ENCODE results near the gene GPALPP1.
"Not testable (repeated sequence)": the region's sequence is repeated elsewhere in the genome, so short reads cannot be mapped to it uniquely, and the experiment has no call there.

The GPALPP1 gene

DNA sequence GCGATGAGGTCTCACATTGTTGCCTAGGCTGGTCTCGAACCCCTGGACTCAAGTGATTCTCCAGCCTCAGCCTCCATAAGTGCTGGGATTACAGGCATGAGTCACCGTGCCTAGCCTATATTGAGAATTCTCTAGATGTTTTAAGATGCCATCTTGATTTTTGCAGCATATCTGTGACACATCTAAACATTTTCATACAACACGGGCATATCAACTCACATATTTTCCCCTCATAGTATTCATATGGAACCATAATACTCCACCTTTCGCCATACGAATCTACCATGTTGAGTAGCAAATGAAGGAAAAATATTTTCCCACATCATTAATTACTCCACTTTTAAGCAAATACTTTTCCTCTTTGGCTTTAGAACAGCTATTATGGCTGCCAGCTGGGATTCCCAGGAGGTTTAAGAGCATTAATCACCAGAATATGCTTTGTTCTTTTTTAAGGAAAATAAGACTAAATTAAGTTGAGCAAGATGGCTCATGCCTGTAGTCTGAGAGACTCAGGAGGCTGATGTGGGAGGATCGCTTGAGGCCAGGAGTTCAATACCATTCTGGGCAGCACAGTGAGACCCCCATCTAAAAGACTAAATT lies 74.0 kb downstream of the GPALPP1 start:
- no peak for DNase-seq (ENCODE audit: low spot score)

DNA sequence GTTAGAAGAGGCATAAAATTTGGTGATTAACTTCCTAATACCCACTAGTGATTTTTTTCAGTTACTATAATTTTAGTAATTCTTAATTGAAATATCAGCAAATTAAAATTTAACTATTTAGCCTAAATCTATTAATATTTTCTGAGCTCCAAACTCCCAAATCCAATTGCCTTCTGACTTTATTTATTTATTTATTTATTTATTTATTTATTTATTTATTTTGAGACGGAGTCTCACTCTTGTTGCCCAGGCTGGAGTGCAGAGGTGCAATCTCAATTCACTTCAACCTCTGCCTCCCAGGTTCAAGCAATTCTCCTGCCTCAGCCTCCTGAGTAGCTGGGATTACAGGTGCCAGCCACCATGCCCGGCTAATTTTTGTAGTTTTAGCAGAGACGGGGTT lies 74.6 kb downstream of the GPALPP1 start:
- DNase-seq (ENCODE audit: low spot score): not testable (repeated sequence)

DNA sequence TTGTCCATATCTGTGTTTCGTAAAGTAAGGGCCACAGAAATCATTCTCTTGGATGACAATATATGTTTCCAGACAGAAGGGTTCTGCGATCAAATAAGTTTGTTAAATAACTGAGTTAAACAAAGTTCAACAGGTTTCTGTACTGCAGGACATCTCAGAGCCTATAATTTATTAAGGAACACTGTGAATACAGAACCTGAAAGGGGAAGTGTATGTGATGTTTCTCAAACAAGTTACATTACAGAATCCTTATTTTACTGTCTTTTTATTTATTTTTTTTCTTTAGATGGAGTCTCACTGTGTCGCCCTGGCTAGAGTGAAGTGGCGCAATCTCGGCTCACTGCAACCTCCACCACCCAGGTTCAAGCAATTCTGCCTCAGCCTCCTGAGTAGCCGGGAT lies 75.6 kb downstream of the GPALPP1 start:
- no peak for DNase-seq (ENCODE audit: low spot score)

- no peak for DNase-seq (ENCODE audit: low spot score)
Observed at GRCh38 chr13:45068036-45069001, 79.0 kb downstream of the GPALPP1 start.

DNA sequence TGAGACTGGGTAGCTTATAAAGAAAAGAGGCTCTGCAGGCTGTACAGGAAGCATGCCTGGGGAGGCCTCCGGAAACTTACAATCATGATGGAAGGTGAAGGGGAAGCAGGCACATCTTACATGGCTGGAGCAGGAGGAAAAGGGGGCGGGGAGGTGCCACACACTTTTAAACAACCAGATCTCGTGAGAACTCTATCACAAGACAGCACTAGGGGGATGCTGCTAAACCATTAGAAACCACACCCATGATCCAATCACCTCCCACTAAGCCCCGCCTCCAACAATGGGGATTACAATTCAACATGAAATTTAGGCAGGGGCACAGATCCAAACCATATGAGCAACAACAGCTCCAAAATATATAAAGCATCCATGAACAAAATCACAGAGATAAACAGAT lies 84.5 kb downstream of the GPALPP1 start:
- DNase-seq (ENCODE audit: low spot score): no peak

DNA sequence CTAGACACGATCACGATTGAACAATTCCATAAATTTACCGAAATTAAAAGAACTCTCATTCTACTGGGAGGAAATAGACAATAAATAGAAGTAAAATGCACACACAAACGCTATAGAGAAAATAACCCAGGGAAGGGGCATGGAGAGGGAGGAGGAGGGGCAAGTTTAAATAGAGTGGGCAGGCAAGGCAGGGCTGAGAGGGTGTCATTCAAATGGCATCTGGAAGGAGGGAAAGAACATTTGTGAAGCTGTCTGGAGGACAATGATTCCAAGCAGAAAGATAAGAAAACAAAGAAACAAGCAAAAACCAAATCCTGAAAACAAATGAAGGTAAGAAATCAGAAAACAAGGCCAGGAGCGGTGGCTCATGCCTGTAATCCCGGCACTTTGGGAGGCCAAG lies 85.4 kb downstream of the GPALPP1 start:
- no peak for DNase-seq (ENCODE audit: low spot score)

DNA sequence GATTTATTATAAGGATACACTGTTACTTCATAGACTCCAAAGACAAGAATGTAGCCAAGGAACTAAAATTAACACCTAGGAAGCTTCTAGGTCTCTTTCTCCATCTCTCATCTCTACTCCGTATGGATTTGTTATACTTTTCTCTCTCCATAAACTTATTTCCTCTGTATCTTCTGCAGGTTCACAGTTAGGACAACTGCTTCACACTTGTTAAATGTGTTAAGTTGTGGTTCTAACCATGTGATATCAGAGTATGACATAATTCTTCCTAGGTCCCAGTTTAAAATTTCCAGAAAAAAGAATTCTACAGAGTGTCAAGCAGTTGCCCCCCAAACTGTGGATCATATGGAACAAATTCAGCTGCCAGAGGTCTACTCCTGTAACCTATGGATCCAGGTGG lies 88.7 kb downstream of the GPALPP1 start:
- no peak for DNase-seq (ENCODE audit: low spot score)
